Gastroesophageal sphincter (tissue), 3 donors: Measurements from ENCODE around the gene RILP.

Source experiments
- EP300 ChIP-seq: sonication (generic); formaldehyde crosslinking; IDR thresholded peaks from one replicate; pipeline ENCODE4 v1.6.1; 2017; ENCODE audit warnings: antibody characterized with exemption, mild to moderate bottlenecking
- POLR2A ChIP-seq, 2 donors: fragments of 450-650 bp; IDR thresholded peaks; one replicate each; pipeline ENCODE4 v1.6.1; 2017; ENCODE audit warnings: antibody characterized with exemption in 2 of 2, mild to moderate bottlenecking in 2 of 2, moderate library complexity in 1 of 2
- POLR2AphosphoS5 ChIP-seq: sonication (generic); formaldehyde crosslinking; IDR thresholded peaks from one replicate; pipeline ENCODE4 v1.6.1; 2017; ENCODE audit warnings: antibody characterized with exemption
- TF ChIP-seq, protein P1 (sequence below), 4 experiments: fragments of 200-600 bp in 2 of 4; fragments of 450-650 bp in 2 of 4; sonication (generic) in 1 of 4; IDR thresholded peaks; one replicate each; pipeline ENCODE4 v1.5.1; 2017 to 2019; ENCODE audit warnings: antibody characterized with exemption in 4 of 4, mild to moderate bottlenecking in 2 of 4, moderate library complexity in 2 of 4

DNA sequence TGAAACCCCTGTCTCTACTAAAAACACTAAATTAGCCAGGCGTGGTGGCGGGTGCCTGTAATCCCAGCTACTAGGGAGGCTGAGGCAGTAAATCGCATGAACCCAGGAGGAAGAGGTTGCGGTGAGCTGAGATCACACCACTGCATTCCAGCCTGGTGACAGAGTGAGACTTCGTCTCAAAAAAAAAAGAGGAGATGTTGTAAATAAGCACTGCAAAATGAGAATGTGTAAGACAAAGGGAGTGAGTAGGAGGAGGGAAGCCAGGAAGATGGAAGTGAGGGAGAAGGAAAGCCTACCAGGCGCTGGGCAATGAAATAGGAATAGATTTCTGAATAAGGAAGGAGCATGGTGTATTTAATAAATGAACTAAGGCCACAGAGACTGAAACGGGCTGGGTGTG lies 43.7 kb upstream of the RILP start:
- TF ChIP-seq, protein P1, sequence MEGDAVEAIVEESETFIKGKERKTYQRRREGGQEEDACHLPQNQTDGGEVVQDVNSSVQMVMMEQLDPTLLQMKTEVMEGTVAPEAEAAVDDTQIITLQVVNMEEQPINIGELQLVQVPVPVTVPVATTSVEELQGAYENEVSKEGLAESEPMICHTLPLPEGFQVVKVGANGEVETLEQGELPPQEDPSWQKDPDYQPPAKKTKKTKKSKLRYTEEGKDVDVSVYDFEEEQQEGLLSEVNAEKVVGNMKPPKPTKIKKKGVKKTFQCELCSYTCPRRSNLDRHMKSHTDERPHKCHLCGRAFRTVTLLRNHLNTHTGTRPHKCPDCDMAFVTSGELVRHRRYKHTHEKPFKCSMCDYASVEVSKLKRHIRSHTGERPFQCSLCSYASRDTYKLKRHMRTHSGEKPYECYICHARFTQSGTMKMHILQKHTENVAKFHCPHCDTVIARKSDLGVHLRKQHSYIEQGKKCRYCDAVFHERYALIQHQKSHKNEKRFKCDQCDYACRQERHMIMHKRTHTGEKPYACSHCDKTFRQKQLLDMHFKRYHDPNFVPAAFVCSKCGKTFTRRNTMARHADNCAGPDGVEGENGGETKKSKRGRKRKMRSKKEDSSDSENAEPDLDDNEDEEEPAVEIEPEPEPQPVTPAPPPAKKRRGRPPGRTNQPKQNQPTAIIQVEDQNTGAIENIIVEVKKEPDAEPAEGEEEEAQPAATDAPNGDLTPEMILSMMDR (IDR thresholded peaks at IDR 0.05) = no peak
- no peak for TF ChIP-seq POLR2A (IDR thresholded peaks at IDR 0.05)
- no peak for TF ChIP-seq POLR2AphosphoS5
- no peak for TF ChIP-seq EP300
